Keratinocyte (primary cell): ENCODE data around the gene RAB7B.

Source experiments
- CTCF ChIP-seq, 3 experiments: IDR thresholded peaks in 1 of 3; conservative IDR thresholded peaks in 1 of 3; optimal IDR thresholded peaks in 1 of 3; 2 replicates in 2 of 3; 3 replicates in 1 of 3; pipeline versions ENCODE3 to v1.5.1; 2011; ENCODE audit warnings: low read length in 3 of 3, mild to moderate bottlenecking in 3 of 3, moderate library complexity in 2 of 3, control low read depth in 1 of 3, inconsistent platforms in 1 of 3; ENCODE audit not compliant: insufficient read depth in 2 of 3; ENCODE audit errors: extremely low read depth in 1 of 3
- EZH2 ChIP-seq: IDR thresholded peaks from one replicate; pipeline ENCODE4 v1.6.1; 2012; ENCODE audit warnings: inconsistent platforms, mild to moderate bottlenecking, low read length, moderate library complexity

- TF ChIP-seq CTCF (optimal IDR thresholded peaks at IDR 0.05 in 1 of 3, IDR thresholded peaks at IDR 0.05 in 1 of 3, conservative IDR thresholded peaks at IDR 0.05 in 1 of 3; ENCODE audit: extremely low read depth in 1 of 3, insufficient read depth in 2 of 3, low read length in 3 of 3) = no peak
- no peak for TF ChIP-seq EZH2
These were observed 34.4 kb upstream of the RAB7B start for GRCh38 chr1:206037581-206037980.
